H9 (cell line): ENCODE data around the gene MMP14. TPM values are rescaled to one million over a fixed set of nuclear protein-coding genes. Genes with fewer than 3 reads are reported as not detected.

Source experiments
- DNase-seq: peaks from one replicate; pipeline ENCODE4 v3.0.0-alpha.2; 2017
- H2AFZ ChIP-seq: one replicate; pipeline ENCODE4 v1.6.1; 2013; ENCODE audit warnings: mild to moderate bottlenecking, low read length, control low read depth, moderate library complexity
- H2AK5ac ChIP-seq: 2 replicates; pipeline ENCODE4 v1.6.1; 2013; ENCODE audit warnings: low read length, control low read depth, mixed read lengths; ENCODE audit not compliant: insufficient read length
- H2BK120ac ChIP-seq: one replicate; pipeline ENCODE4 v1.6.1; 2013; ENCODE audit warnings: low read depth, mild to moderate bottlenecking, low read length, control low read depth, inconsistent platforms; ENCODE audit not compliant: poor library complexity, severe bottlenecking
- H2BK12ac ChIP-seq: 2 replicates; pipeline ENCODE4 v1.6.1; 2013; ENCODE audit warnings: low read length, control low read depth, mixed read lengths, low read depth; ENCODE audit not compliant: insufficient read length
- H2BK15ac ChIP-seq: 2 replicates; pipeline ENCODE4 v1.6.1; 2013; ENCODE audit warnings: low read depth, low read length, control low read depth
- H2BK20ac ChIP-seq: one replicate; pipeline ENCODE4 v1.6.1; 2013; ENCODE audit warnings: low read depth, mild to moderate bottlenecking, low read length, control low read depth, inconsistent platforms; ENCODE audit not compliant: poor library complexity, severe bottlenecking
- H2BK5ac ChIP-seq: 2 replicates; pipeline ENCODE4 v1.6.1; 2013; ENCODE audit warnings: low read length, control low read depth, mixed read lengths; ENCODE audit not compliant: insufficient read length
- H3K14ac ChIP-seq: 2 replicates; pipeline ENCODE4 v1.6.1; 2013; ENCODE audit warnings: low read length, control low read depth; ENCODE audit not compliant: insufficient read depth
- H3K18ac ChIP-seq: 2 replicates; pipeline ENCODE4 v1.6.1; 2013; ENCODE audit warnings: low read depth, mild to moderate bottlenecking, mixed read lengths, low read length, control low read depth; ENCODE audit not compliant: insufficient read length
- H3K23ac ChIP-seq: 2 replicates; pipeline ENCODE4 v1.6.1; 2013; ENCODE audit warnings: low read length, control low read depth, mixed read lengths, low read depth; ENCODE audit not compliant: insufficient read length
- H3K23me2 ChIP-seq: 2 replicates; pipeline ENCODE4 v1.6.1; 2013; ENCODE audit warnings: low read depth, mild to moderate bottlenecking, mixed read lengths, low read length, control low read depth; ENCODE audit not compliant: insufficient read length, poor library complexity, severe bottlenecking
- H3K27ac ChIP-seq: 2 replicates; pipeline ENCODE4 v1.5.1; 2013; ENCODE audit warnings: low read length, control low read depth, mixed read lengths, low read depth; ENCODE audit not compliant: insufficient read length
- H3K27me3 ChIP-seq: 2 replicates; pipeline ENCODE4 v1.6.1; 2013; ENCODE audit warnings: low read length, control low read depth, inconsistent platforms; ENCODE audit not compliant: insufficient read depth
- H3K4ac ChIP-seq: 2 replicates; pipeline ENCODE4 v1.6.1; 2013; ENCODE audit warnings: low read depth, mild to moderate bottlenecking, control low read depth, inconsistent platforms, low read length, moderate library complexity
- H3K4me1 ChIP-seq: 2 replicates; pipeline ENCODE4 v1.6.1; 2013; ENCODE audit warnings: low read length, control low read depth, inconsistent platforms; ENCODE audit not compliant: insufficient read depth
- H3K4me2 ChIP-seq: 2 replicates; pipeline ENCODE4 v1.6.1; 2013; ENCODE audit warnings: low read length, control low read depth, mixed read lengths; ENCODE audit not compliant: insufficient read length, insufficient read depth
- H3K56ac ChIP-seq: 2 replicates; pipeline ENCODE4 v1.6.1; 2013; ENCODE audit warnings: low read depth, mild to moderate bottlenecking, mixed read lengths, low read length, control low read depth; ENCODE audit not compliant: insufficient read length
- H3K79me1 ChIP-seq: 2 replicates; pipeline ENCODE4 v1.6.1; 2013; ENCODE audit warnings: low read depth, mild to moderate bottlenecking, moderate library complexity, low read length, control low read depth, inconsistent platforms; ENCODE audit not compliant: insufficient read depth, poor library complexity, severe bottlenecking
- H3K79me2 ChIP-seq: 2 replicates; pipeline ENCODE4 v1.6.1; 2013; ENCODE audit warnings: low read length, control low read depth, inconsistent platforms; ENCODE audit not compliant: insufficient read depth
- H3K9ac ChIP-seq: 2 replicates; pipeline ENCODE4 v1.6.1; 2013; ENCODE audit warnings: low read length, control low read depth, mixed read lengths; ENCODE audit not compliant: insufficient read length; ENCODE audit errors: extremely low read depth
- H3K9me3 ChIP-seq: one replicate; pipeline ENCODE4 v1.6.1; 2013; ENCODE audit warnings: low read depth, low read length, inconsistent platforms; ENCODE audit not compliant: control insufficient read depth
- H3T11ph ChIP-seq: one replicate; pipeline ENCODE4 v1.6.1; 2013; ENCODE audit warnings: mild to moderate bottlenecking, low read length, control low read depth, inconsistent platforms
- H4K20me1 ChIP-seq: one replicate; pipeline ENCODE4 v1.6.1; 2013; ENCODE audit not compliant: control insufficient read depth, insufficient read length, insufficient read depth
- H4K5ac ChIP-seq: 2 replicates; pipeline ENCODE4 v1.6.1; 2013; ENCODE audit warnings: low read depth, mild to moderate bottlenecking, mixed read lengths, low read length, control low read depth; ENCODE audit not compliant: insufficient read length
- H4K8ac ChIP-seq: replicated peaks from 2 replicates; pipeline ENCODE4 v1.6.1; 2013; ENCODE audit warnings: low read length, control low read depth, mixed read lengths, low read depth; ENCODE audit not compliant: insufficient read length
- H4K91ac ChIP-seq: 2 replicates; pipeline ENCODE4 v1.6.1; 2013; ENCODE audit warnings: low read depth, mild to moderate bottlenecking, moderate library complexity, mixed read lengths, low read length, control low read depth; ENCODE audit not compliant: insufficient read length
- H3K27ac Mint-ChIP-seq, 3 experiments: 2 replicates in 2 of 3; 3 replicates in 1 of 3; pipeline ENCODE4 v1.8.0; 2020 to 2021; ENCODE audit warnings: mixed read lengths in 3 of 3, mild to moderate bottlenecking in 1 of 3, moderate library complexity in 1 of 3
- H3K27me3 Mint-ChIP-seq: 2 replicates; pipeline ENCODE4 v1.8.0; 2021; ENCODE audit warnings: low read depth, mild to moderate bottlenecking, moderate library complexity, mixed read lengths
- H3K36me3 Mint-ChIP-seq, 3 experiments: 2 replicates in 2 of 3; 3 replicates in 1 of 3; pipeline ENCODE4 v1.8.0; 2020 to 2021; ENCODE audit warnings: low read depth in 3 of 3, mixed read lengths in 3 of 3; ENCODE audit not compliant: insufficient read depth in 1 of 3
- H3K4me1 Mint-ChIP-seq, 2 experiments: 2 replicates each; pipeline ENCODE4 v1.8.0; 2020; ENCODE audit warnings: mixed read lengths in 2 of 2
- H3K4me3 Mint-ChIP-seq, 2 experiments: 2 replicates in 1 of 2; 3 replicates in 1 of 2; pipeline ENCODE4 v1.8.0; 2020 to 2021; ENCODE audit warnings: mild to moderate bottlenecking in 2 of 2, mixed read lengths in 2 of 2, moderate library complexity in 1 of 2
- H3K9me3 Mint-ChIP-seq, 2 experiments: 2 replicates in 1 of 2; 3 replicates in 1 of 2; pipeline ENCODE4 v1.8.0; 2020; ENCODE audit warnings: mild to moderate bottlenecking in 2 of 2, mixed read lengths in 2 of 2, moderate library complexity in 1 of 2
- CTCF ChIP-seq: fragments of 200-600 bp; sonication (generic); conservative IDR thresholded peaks from 3 replicates; pipeline ENCODE4 v1.8.0; 2021; ENCODE audit warnings: antibody characterized with exemption, mild to moderate bottlenecking
- WGBS: extraction: QIAGEN DNeasy Blood & Tissue Kit; methylation state at CpG from one replicate; pipeline ENCODE4 v1.1.7; 2013; ENCODE audit warnings: missing lambda C conversion rate, low lambda C conversion rate, mixed read lengths; ENCODE audit not compliant: insufficient read length; ENCODE audit errors: extremely low coverage; 5-methylcytosine and 5-hydroxymethylcytosine counted together
- total RNA-seq: library from RNA; stranded (reverse); gene quantifications from 2 replicates; pipeline ENCODE4 v1.2.1, GENCODE V29; 2021

MMP14 gene
- total RNA-seq, 1 experiment from 2014 or later = 56.5 TPM

- no peak overlapping the region for H3K56ac ChIP-seq
- H2AK5ac ChIP-seq = no peak overlapping the region
- no peak overlapping the region for H3K27ac ChIP-seq
- H2BK120ac ChIP-seq = no peak overlapping the region
- no peak overlapping the region for H3K18ac ChIP-seq
- DNase-seq = no peak
- H3K4me1 ChIP-seq = peaks cover 4% of the 10 kb centered on the region; the same call in 1 of the 2 replicates
- no peaks in the 10 kb centered on the region for H3K79me1 ChIP-seq
- no peaks in the 10 kb centered on the region for H3K9me3 ChIP-seq
- no peak overlapping the region for H3K27ac Mint-ChIP-seq
- no peaks in the 10 kb centered on the region for H3K23me2 ChIP-seq
- no peak overlapping the region for H3K23ac ChIP-seq
- H3K9ac ChIP-seq = no peak overlapping the region
- H2BK12ac ChIP-seq = no peak overlapping the region
- no peak overlapping the region for H2BK5ac ChIP-seq
- H3K4me1 Mint-ChIP-seq = peaks cover 7 to 12% of the 10 kb centered on the region in 2 experiments
- H3K4me2 ChIP-seq = no peak overlapping the region
- H2AFZ ChIP-seq = no peak overlapping the region
- WGBS = no CpG with 5 or more reads among the region's 22 CpGs
- H3K14ac ChIP-seq = no peak overlapping the region
- no peak overlapping the region for H3K4ac ChIP-seq
- no peak overlapping the region for H4K5ac ChIP-seq
- no peaks in the 10 kb centered on the region for H3K79me2 ChIP-seq
- H4K91ac ChIP-seq = no peak overlapping the region
- H4K20me1 ChIP-seq = no peaks in the 10 kb centered on the region
- no peak overlapping the region for H3T11ph ChIP-seq
- H4K8ac ChIP-seq = no peak overlapping the region
- no peak overlapping the region for H2BK15ac ChIP-seq
- no peaks in the 10 kb centered on the region for H3K27me3 ChIP-seq
- H3K36me3 Mint-ChIP-seq = peaks cover 0 to 17% (median 5%) of the 10 kb centered on the region in 3 experiments; a peak in 6 of 7 replicates
- peaks cover 3% of the 10 kb centered on the region for H3K27me3 Mint-ChIP-seq
- H3K9me3 Mint-ChIP-seq = no peaks in the 10 kb centered on the region
- H2BK20ac ChIP-seq = no peak overlapping the region
- no peak for TF ChIP-seq CTCF
- H3K4me3 Mint-ChIP-seq = no peak overlapping the region
These were observed 40.7 kb downstream of the MMP14 start for GRCh38 chr14:22877000-22877501.
